Hepatocyte (in vitro differentiated cells): ENCODE results near the gene KLHL8.

ENCODE experiments used
- EZH2 ChIP-seq: fragments of 200-600 bp; sonication (generic); IDR thresholded peaks from 2 replicates; pipeline ENCODE4 v1.6.1; 2016; ENCODE audit warnings: antibody characterized with exemption, mild to moderate bottlenecking, borderline replicate concordance
- TF ChIP-seq, protein P1 (sequence below): fragments of 200-600 bp; sonication (generic); IDR thresholded peaks from 2 replicates; pipeline ENCODE4 v1.5.1; 2016; ENCODE audit warnings: antibody characterized with exemption, mild to moderate bottlenecking; ENCODE audit not compliant: poor library complexity

DNA sequence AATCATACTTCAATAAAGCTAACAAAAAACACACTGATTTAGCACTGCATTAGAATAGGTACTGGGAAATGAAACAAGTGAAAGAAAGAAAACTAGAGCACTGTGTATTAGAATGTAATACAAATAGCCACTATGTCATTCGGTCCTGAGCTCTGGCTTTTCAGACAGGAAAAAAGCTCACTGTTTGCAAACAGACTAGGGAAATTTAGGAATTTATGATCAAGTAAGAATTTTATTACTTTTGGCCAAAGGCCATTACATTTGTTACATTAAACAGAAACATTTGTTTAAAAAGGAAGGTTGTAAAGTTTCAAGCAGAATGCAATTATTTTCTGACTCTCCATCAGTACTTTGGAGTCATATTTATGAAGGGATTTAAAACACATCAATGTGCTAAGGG, 68.7 kb downstream of the KLHL8 start:
- TF ChIP-seq, protein P1, sequence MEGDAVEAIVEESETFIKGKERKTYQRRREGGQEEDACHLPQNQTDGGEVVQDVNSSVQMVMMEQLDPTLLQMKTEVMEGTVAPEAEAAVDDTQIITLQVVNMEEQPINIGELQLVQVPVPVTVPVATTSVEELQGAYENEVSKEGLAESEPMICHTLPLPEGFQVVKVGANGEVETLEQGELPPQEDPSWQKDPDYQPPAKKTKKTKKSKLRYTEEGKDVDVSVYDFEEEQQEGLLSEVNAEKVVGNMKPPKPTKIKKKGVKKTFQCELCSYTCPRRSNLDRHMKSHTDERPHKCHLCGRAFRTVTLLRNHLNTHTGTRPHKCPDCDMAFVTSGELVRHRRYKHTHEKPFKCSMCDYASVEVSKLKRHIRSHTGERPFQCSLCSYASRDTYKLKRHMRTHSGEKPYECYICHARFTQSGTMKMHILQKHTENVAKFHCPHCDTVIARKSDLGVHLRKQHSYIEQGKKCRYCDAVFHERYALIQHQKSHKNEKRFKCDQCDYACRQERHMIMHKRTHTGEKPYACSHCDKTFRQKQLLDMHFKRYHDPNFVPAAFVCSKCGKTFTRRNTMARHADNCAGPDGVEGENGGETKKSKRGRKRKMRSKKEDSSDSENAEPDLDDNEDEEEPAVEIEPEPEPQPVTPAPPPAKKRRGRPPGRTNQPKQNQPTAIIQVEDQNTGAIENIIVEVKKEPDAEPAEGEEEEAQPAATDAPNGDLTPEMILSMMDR: no peak
- no peak for TF ChIP-seq EZH2
